ENCODE results near the gene SEMA5A.

SEMA5A gene

GRCh38 chr5:9361835-9362234, 184.0 kb downstream of the SEMA5A start:
- TF ChIP-seq GATA2 (IDR thresholded peaks at IDR 0.05; ENCODE audit: low read depth, low read length) (no peak), GATA3 (IDR thresholded peaks at IDR 0.05; ENCODE audit: low read depth, low read length) (no peak)

DNA sequence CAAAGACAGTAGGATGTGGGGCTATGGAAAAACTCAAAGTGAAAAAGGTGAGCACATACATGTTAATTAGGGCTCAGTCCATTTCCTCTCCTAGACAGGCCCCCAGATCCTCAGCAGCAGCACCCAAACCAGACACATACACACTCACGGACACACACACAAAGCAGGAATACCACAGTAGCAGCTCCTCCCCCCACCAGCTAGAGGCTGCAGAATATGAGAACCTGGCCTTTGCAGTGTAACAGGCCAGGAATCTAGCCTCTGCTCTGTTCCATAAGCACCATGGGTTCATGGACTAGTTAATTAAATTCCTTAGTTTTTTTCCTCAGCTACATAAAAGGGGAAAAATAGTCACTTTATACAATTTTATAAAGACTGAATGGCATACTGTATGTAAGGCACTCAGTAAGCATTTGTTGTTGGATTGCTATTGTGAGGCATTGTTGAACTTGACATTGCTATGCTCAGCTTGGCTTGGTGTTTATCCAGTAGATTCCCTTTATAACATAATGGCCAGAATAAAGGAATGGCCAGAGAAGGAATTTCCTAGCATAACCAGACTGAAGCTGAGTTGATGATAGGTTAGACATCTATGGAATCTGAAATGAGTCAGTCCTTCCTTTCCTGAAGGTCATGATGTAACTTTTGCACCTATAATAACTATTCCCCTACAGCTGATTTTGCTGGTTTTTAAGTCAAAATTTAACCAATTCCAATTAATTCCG, 186.8 kb downstream of the SEMA5A start:
- TF ChIP-seq GATA3 (IDR thresholded peaks at IDR 0.05; ENCODE audit: low read depth, low read length) (no peak), GATA2 (IDR thresholded peaks at IDR 0.05; ENCODE audit: low read depth, low read length) (no peak)

DNA sequence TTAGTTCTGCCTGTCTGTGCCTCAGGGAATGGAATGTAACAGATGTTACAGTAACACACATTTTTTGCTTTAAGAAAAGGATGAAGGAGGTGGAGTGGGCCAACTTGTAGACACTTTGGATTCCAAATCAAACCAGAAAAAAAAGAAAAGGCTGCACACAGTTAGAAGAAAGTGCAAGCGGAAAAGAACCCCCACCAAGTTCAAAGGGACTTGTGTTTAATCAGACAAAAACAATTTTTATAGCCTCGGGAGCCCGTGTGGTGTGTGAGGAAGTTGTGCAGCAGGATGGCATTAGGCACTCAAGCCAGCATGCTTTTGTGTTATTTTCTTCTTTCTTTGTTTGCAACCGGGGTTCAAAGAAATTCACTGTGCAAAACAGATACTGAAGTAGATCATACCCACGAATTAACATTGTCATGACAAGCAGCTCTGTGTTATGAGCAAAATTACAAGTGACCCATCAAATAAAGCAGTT, 189.5 kb downstream of the SEMA5A start:
- TF ChIP-seq GATA2 (IDR thresholded peaks at IDR 0.05; ENCODE audit: low read depth, low read length): no peak

- TF ChIP-seq GATA3 (IDR thresholded peaks at IDR 0.05; ENCODE audit: low read depth, low read length): no peak
- TF ChIP-seq GATA2 (IDR thresholded peaks at IDR 0.05; ENCODE audit: low read depth, low read length): no peak
Observed at GRCh38 chr5:9354336-9355081, 191.4 kb downstream of the SEMA5A start.

GRCh38 chr5:9351546-9351945, 194.3 kb downstream of the SEMA5A start:
- TF ChIP-seq GATA3 (IDR thresholded peaks at IDR 0.05; ENCODE audit: low read depth, low read length) (no peak), GATA2 (IDR thresholded peaks at IDR 0.05; ENCODE audit: low read depth, low read length) (no peak)

- no peak for TF ChIP-seq GATA3 (IDR thresholded peaks at IDR 0.05; ENCODE audit: low read depth, low read length)
- TF ChIP-seq GATA2 (IDR thresholded peaks at IDR 0.05; ENCODE audit: low read depth, low read length): no peak
Observed at GRCh38 chr5:9350301-9350797, 195.5 kb downstream of the SEMA5A start.

- TF ChIP-seq GATA2 (IDR thresholded peaks at IDR 0.05; ENCODE audit: low read depth, low read length): peak; percentile 75
- peak; percentile 17; the same call in 1 of the 2 replicates for TF ChIP-seq GATA3 (IDR thresholded peaks at IDR 0.05; ENCODE audit: low read depth, low read length)
Observed at GRCh38 chr5:9348401-9348996, 197.4 kb downstream of the SEMA5A start.

DNA sequence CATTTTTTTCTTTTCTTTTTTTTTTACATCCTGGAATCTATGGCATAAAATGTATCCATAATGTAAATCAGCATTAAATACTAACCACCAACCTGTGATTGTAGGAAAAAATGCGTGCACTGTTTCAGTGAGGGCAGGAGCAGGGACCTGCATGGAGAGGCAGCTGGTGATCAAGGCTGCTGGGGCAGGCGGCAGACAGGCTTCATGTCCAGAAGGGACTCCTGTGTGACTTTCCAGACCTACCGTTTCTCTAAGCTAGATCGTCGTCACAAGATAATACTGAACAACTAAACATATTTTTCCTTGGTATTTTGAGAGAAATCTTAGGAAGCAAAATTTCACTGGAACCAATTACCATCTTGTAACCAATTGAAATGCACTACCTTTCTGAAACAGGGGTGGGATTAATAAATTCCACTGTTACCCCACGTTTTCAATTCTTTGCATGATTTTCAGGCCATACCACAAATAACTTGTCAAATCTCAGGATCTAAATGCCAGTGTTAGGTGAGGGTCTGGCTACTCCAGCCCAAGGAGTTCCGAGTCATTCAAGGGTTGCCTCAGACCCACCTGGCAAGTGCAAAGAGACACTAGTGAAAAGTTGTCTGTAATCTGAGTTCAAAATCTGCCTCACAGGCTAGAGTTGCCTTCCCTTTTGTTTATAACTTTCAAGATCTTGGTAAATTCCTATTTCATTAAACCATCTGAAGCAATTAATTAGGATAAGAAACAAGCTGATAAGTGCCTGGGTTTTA, 198.2 kb downstream of the SEMA5A start:
- TF ChIP-seq GATA3 (IDR thresholded peaks at IDR 0.05; ENCODE audit: low read depth, low read length) (0 out of 2 replicates have a peak, but pooled peaks have one; percentile 25), GATA2 (IDR thresholded peaks at IDR 0.05; ENCODE audit: low read depth, low read length) (peak; percentile 16; the same call in 1 of the 2 replicates)

DNA sequence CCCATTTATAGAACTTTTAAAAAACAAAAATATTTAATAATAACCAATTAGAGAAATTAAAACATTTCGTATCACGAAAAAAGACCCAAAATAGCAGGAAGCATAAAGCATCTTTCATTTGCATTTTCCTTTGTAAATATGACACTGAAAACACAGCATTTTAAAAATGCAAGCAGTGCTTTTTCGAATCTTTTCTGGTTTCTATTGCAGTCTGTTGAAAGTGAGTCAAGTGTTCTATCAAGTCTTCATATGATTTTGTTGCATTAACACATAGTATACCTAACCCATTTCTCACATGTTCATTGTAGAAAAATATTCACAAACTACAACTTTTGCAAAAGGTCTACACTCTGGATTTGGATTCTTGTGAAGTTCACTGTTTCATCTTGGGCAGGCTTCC, 198.8 kb downstream of the SEMA5A start:
- TF ChIP-seq GATA3 (IDR thresholded peaks at IDR 0.05; ENCODE audit: low read depth, low read length): no peak
- TF ChIP-seq GATA2 (IDR thresholded peaks at IDR 0.05; ENCODE audit: low read depth, low read length): no peak

DNA sequence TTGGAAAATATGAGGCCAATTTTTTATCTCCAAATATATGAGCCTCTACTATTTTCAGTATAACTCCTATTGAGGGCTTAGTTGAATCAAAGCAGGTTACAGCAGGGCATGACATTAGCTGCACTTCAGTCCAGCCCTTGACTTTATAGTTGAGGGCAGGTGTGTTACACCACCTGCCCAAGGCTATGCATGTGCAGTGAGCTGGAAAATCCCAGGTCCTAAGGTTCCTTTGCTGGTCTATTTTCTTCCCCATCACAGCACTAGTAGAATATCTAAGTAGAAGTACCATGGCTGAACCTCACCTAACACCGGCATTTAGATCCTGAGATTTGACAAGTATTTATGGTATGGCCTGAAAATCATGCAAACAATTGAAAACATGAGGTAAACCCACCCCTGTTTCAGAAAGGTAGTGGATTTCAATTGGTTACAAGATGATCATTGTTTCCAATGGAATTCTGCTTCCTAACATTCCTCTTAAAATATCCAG, 201.1 kb downstream of the SEMA5A start:
- no peak for TF ChIP-seq GATA3 (IDR thresholded peaks at IDR 0.05; ENCODE audit: low read depth, low read length)

GRCh38 chr5:9343146-9343850, 202.6 kb downstream of the SEMA5A start:
- TF ChIP-seq GATA2 (IDR thresholded peaks at IDR 0.05; ENCODE audit: low read depth, low read length): no peak
- TF ChIP-seq GATA3 (IDR thresholded peaks at IDR 0.05; ENCODE audit: low read depth, low read length): no peak

GRCh38 chr5:9342161-9342787, 203.6 kb downstream of the SEMA5A start:
- TF ChIP-seq GATA2 (IDR thresholded peaks at IDR 0.05; ENCODE audit: low read depth, low read length) (no peak), GATA3 (IDR thresholded peaks at IDR 0.05; ENCODE audit: low read depth, low read length) (no peak)

DNA sequence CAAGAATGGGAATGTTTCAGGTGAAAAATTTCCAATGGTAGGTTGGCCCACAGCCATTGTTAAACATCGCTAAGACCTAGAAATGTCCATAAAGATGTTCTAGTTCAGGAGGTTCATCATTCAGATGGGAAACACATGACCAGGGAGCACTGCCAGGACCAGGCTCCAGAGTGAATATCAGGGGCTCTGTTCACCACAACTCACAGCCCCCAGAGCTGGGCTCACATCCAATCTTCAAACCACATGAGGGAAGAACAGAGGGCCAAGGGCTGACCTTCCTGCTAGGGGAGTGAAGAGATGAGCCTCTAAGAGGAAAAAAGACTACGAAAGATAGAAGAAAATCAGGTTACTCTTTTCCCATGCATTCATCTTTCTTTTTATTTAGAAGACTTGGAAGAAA, 205.8 kb downstream of the SEMA5A start:
- TF ChIP-seq GATA3 (IDR thresholded peaks at IDR 0.05; ENCODE audit: low read depth, low read length) (no peak), GATA2 (IDR thresholded peaks at IDR 0.05; ENCODE audit: low read depth, low read length) (no peak)

Measured in SH-SY5Y (cell line).